GM06990 (cell line): Measurements from ENCODE around the gene OLFM1.

ENCODE experiments used
- DNase-seq: peaks from one replicate; pipeline ENCODE4 v3.0.0-alpha.2; 2011; ENCODE audit not compliant: insufficient read length; ENCODE audit errors: extremely low read depth
- H3K27me3 ChIP-seq: replicated peaks from 2 replicates; pipeline ENCODE4 v1.6.0; 2011; ENCODE audit warnings: low read length; ENCODE audit not compliant: control insufficient read depth, insufficient read depth
- H3K36me3 ChIP-seq: 2 replicates; pipeline ENCODE4 v1.5.1; 2011; ENCODE audit warnings: low read length; ENCODE audit not compliant: control insufficient read depth, insufficient read depth
- H3K4me3 ChIP-seq: replicated peaks from 2 replicates; pipeline ENCODE4 v1.5.1; 2011; ENCODE audit warnings: low read depth, mild to moderate bottlenecking, control low read depth, low read length
- CTCF ChIP-seq: IDR thresholded peaks from 2 replicates; pipeline ENCODE4 v1.5.1; 2011; ENCODE audit warnings: low read length, control low read depth, mild to moderate bottlenecking, inconsistent platforms; ENCODE audit not compliant: insufficient read depth, poor library complexity, severe bottlenecking

Gene OLFM1

GRCh38 chr9:135073081-135073740 is 14.3 kb upstream of the OLFM1 start:
- no peaks in the 10 kb centered on the region; the same call in 1 of the 2 replicates for H3K27me3 ChIP-seq
- no peak for TF ChIP-seq CTCF
- no peak for DNase-seq
- H3K36me3 ChIP-seq = no peaks in the 10 kb centered on the region
- H3K4me3 ChIP-seq = no peak overlapping the region

- Histone ChIP-seq H3K36me3 (no peaks in the 10 kb centered on the region), H3K4me3 (no peak overlapping the region), H3K27me3 (no peaks in the 10 kb centered on the region; the same call in 1 of the 2 replicates)
- no peak for TF ChIP-seq CTCF
- DNase-seq = no peak
Observed at GRCh38 chr9:135073741-135074305, 13.6 kb upstream of the OLFM1 start.

DNA sequence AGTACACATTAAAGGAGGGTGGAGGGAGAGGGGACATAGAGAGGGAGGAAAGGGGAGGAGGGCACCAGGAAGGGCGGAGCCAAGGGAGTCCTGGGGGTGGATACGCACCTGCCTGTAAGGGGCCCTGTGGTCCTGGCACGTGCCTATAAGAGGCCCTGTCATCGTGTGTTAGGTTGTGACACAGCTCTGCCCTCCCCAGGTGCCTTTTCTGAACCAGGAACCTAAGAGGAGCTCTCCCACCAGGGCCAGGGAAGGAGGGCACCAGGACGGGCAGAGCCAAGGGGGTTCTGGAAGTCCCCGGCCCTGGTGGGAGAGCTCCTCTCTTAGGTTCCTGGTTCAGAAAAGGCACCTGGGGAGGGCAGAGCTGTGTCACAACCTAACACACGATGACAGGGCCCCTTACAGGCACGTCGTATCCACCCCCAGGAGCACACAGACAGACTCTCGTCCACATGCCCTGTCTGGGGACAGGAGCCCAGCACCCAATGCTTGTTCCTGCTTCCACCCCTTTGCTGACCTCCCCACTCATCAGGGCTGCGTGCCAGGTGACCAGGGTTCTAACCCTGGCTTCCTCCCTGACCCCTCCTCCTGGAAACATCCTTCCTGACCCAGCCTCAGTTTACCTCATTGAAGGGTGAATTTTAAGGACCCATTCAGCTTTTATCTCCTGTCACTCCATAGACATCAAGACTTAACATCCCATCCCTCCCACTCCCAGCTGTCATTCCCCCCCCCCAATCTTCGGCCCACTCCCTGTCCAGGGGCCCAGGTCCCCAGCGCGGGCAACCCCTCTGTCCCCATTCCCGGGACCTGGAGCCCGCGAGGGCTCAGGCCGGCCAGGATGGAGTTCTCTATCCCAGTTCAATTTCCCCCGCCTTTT is 12.9 kb upstream of the OLFM1 start:
- no peaks in the 10 kb centered on the region; the same call in 1 of the 2 replicates for H3K27me3 ChIP-seq
- no peak for TF ChIP-seq CTCF
- DNase-seq = no peak
- no peak overlapping the region for H3K4me3 ChIP-seq
- no peaks in the 10 kb centered on the region for H3K36me3 ChIP-seq

- Histone ChIP-seq H3K27me3 (no peaks in the 10 kb centered on the region; the same call in none of the 2 replicates), H3K36me3 (no peaks in the 10 kb centered on the region), H3K4me3 (no peak overlapping the region)
- DNase-seq = no peak
- no peak for TF ChIP-seq CTCF
Observed at GRCh38 chr9:135075234-135076142, 12.0 kb upstream of the OLFM1 start.

DNA sequence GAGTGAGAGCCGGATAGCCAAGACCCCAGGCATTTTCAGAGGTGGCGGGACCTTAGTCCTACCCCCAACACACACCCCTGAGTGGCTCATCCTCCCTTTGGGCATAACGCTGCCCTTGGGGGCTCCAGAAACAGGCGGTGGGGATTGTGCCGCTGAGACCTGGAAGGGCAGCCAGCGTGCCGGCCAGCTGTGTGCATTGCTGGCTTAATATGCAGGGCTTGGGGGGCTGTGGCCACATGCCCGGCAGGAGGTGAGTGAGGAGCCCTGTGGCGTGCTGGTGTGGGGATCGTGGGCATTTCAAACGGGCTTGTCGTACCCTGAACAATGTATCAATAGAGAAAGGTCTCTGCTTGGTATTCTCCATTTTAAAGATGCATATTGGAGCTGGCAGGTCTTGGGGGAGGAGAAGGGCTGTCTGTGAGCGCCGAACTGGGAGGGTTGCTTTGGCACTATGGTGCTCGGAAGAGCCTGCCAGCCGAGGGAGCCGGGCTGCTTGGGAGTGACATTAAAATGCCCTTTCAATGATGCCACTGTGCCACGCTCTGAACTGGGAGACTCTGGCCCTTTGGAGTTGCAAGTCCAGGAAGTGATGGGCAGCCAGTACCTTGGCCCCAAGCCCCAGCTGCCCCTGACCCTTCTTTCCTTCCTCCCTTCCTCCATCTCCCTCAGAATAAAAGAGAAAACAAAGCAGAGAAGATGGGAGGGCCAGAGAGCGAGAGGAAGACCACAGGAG is 11.2 kb upstream of the OLFM1 start:
- DNase-seq = no peak
- no peaks in the 10 kb centered on the region; the same call in none of the 2 replicates for H3K27me3 ChIP-seq
- no peaks in the 10 kb centered on the region for H3K36me3 ChIP-seq
- TF ChIP-seq CTCF = no peak
- no peak overlapping the region for H3K4me3 ChIP-seq
